AG04449 (cell line): ENCODE data around the gene SORD.
A peak's percentile ranks its signal among the peaks of the same experiment; 100 is the strongest.
"Not testable (repeated sequence)": the region's sequence is repeated elsewhere in the genome, so short reads cannot be mapped to it uniquely, and the experiment has no call there.

Source experiments
- CTCF ChIA-PET: fragments of 350-600 bp; formaldehyde crosslinking; extraction: SDS; loops from one replicate; lab custom pipeline; 2021; ENCODE audit warnings: antibody characterized with exemption; lab: Yijun Ruan, JAX
- POLR2A ChIA-PET: fragments of 400-600, 350-600 bp; formaldehyde crosslinking; extraction: SDS; loops from one replicate; lab custom pipeline; 2020; ENCODE audit warnings: antibody characterized with exemption, inconsistent platforms; lab: Yijun Ruan, JAX
- DNase-seq: peaks from one replicate; pipeline ENCODE4 v3.0.0-alpha.2; 2010; ENCODE audit warnings: low read depth, low spot score
- H3K4me3 ChIP-seq: 2 replicates; pipeline ENCODE4 v1.5.1; 2011; ENCODE audit warnings: low read depth, mild to moderate bottlenecking, control low read depth, low read length
- TF ChIP-seq, protein P1 (sequence below): IDR thresholded peaks from one replicate; pipeline ENCODE4 v1.5.1; 2011; ENCODE audit warnings: mild to moderate bottlenecking, moderate library complexity, low read length, control low read depth, inconsistent platforms; ENCODE audit not compliant: insufficient read depth; ENCODE audit errors: missing control alignments

Gene SORD

DNA sequence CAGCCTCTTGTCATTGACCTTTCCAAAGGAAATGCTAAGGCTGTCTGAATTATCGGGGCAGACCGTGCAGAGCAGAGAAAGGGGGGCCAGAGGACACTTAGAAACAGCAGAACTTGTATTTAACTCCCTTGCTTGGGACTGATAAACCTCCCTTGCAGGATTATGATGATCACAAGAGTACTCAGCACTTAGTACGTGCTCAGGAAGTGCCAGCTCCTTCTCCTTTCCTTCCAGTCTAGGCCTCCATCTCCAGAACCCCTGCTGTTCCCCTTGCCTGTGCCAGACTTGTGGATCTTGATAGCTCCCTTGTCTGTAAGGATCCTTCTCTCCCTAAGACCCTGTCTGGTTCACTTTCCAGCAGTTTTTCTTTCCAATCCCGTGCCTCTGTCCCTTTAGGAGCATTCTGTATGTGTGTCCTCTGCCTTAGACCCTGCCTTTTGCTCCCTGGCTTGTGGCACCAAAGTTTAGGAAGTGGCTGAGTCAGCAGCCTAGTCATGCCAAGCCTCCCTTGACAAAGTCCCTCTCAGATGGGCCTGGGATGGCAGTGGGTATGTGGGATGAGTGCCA lies 747 bp downstream of the SORD start:
- TF ChIP-seq, protein P1, sequence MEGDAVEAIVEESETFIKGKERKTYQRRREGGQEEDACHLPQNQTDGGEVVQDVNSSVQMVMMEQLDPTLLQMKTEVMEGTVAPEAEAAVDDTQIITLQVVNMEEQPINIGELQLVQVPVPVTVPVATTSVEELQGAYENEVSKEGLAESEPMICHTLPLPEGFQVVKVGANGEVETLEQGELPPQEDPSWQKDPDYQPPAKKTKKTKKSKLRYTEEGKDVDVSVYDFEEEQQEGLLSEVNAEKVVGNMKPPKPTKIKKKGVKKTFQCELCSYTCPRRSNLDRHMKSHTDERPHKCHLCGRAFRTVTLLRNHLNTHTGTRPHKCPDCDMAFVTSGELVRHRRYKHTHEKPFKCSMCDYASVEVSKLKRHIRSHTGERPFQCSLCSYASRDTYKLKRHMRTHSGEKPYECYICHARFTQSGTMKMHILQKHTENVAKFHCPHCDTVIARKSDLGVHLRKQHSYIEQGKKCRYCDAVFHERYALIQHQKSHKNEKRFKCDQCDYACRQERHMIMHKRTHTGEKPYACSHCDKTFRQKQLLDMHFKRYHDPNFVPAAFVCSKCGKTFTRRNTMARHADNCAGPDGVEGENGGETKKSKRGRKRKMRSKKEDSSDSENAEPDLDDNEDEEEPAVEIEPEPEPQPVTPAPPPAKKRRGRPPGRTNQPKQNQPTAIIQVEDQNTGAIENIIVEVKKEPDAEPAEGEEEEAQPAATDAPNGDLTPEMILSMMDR: no peak
- no peak for DNase-seq
- peak overlapping the region; percentile 85 for H3K4me3 ChIP-seq
- ChIA-PET CTCF (interaction anchor here (0.9 to 2.4 kb wide), 5 partner anchors 10 to 102 kb away, joined by 3 to 21 read pairs (median 5); no protein-coding TSS in a partner anchor), POLR2A (interaction anchor here (0.6 kb wide), 1 partner anchor 752 kb away, joined by 3 read pairs; no protein-coding TSS in a partner anchor)

DNA sequence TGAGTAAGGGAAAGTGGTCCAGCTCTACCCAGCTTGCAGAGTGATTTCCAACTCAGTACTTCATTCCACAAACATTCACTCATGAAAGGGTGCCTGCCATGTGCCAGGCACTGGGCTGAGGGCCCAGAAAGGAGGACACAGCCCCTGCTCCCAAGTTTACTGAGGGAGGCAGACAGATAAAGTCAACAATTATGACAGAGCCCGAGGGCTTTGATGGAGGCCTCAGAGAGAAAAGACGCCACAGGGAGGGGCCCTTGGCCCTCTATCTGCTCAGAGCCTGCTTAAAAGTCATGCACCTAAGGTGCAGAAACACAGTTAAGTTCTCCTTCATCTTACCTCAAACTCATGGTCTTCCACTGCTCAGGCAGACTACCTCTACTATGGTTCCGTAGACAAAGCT lies 1.7 kb downstream of the SORD start:
- H3K4me3 ChIP-seq, POLR2A ChIA-PET: not testable (repeated sequence)
- CTCF ChIA-PET: interaction anchor here (2.4 kb wide), 1 partner anchor 12 kb away, joined by 21 read pairs; no protein-coding TSS in a partner anchor

DNA sequence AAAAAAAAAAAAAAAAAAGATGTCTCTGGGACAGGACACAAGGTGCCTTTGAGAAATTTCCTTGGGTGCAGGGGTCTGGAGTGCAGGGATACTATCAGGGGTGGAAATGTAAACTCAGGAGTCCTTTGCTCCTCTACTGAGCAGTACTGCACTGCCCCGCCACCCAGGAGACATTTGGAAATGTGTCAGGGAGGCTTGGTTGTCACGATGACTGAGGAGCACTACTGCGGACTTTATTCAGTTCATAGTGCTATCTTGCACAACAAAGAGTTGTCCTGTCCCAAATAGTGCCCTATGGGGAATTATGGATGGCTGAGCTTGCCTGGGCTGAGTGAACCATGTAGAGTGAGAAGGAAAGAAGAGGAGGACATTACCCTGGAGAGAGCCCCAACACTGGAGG lies 2.6 kb downstream of the SORD start:
- H3K4me3 ChIP-seq, POLR2A ChIA-PET, CTCF ChIA-PET, DNase-seq: not testable (repeated sequence)

More for the DNA sequence above, 1.7 kb downstream of the SORD start:
- not testable (repeated sequence) for DNase-seq

DNA sequence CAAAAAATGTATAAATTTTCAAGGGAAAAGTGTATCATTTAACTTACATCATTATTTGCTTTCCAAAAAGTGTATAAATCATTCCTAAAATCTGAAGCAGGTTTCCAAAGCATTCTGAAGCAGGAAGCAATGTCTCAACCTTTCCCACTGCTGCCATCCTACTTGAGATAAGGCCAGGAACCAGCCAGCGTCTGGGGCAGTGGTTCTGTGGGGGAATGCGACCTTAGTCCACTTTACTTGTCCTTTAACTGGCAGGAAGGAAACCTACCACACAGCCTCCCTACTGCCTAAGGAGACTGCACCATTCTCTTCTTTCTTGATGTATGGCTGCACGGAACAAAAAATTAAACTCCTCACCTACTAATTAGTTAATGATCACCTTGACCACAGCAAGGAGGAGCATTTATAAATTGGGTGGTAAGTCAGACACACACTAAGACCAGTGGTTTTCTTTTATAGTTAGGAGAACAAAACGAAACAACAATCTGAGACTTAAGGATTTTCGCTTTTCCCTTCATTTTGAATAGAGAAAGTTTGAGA lies 3.7 kb downstream of the SORD start:
- no peak for DNase-seq
- TF ChIP-seq, protein P1: no peak
- POLR2A ChIA-PET: no interaction called here
- CTCF ChIA-PET: interaction anchor here (1.2 kb wide), 1 partner anchor 11 kb away, joined by 13 read pairs; no protein-coding TSS in a partner anchor
- H3K4me3 ChIP-seq: no peak overlapping the region

DNA sequence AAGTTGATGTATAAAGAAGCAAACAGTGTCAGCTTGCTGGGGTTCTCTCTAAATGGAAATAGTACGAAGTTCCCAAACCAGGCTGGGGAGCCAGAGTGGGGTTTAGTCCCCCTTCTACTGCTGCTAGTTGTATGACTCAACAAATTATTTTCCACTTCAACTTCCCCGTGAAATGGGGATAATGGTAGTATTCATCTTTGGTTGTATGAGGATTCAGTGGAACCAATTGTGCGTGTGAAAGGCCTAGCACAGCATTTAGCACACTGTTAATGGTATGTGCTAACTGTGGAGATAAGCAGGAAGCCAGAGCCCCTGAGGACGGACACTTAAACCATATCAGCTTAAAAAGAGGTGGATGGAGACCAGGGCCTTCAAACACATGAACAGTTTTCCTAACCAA lies 4.2 kb downstream of the SORD start:
- POLR2A ChIA-PET: no interaction called here
- CTCF ChIA-PET: interaction anchor here (1.2 kb wide), 1 partner anchor 10 kb away, joined by 13 read pairs; no protein-coding TSS in a partner anchor
- DNase-seq: no peak
- H3K4me3 ChIP-seq: no peak overlapping the region
- TF ChIP-seq, protein P1: no peak

DNA sequence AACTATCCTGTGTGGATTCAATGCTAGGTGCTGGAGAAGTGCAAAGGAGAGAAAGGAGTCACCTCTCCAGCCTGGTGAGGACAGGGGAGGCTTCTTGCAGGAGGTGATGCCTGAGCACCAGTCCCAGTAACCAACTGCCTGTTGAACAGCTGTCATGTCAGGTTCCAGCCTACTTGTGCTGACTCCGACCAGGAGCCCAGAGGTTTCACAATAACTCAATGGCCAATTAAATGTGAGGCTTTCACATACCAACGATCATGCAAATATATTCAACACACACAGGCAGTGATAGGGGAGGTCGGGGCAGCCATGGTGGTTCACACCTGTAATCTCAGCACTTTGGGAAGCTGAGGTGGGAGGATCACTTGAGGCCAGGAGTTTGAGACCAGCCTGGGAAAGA lies 7.7 kb downstream of the SORD start:
- H3K4me3 ChIP-seq: no peak overlapping the region
- ChIA-PET CTCF (interaction anchor here (1.5 to 2.0 kb wide), 3 partner anchors 59 to 178 kb away, joined by 3 to 10 read pairs (median 5); no protein-coding TSS in a partner anchor), POLR2A (no interaction called here)
- no peak for DNase-seq
- TF ChIP-seq, protein P1: no peak

DNA sequence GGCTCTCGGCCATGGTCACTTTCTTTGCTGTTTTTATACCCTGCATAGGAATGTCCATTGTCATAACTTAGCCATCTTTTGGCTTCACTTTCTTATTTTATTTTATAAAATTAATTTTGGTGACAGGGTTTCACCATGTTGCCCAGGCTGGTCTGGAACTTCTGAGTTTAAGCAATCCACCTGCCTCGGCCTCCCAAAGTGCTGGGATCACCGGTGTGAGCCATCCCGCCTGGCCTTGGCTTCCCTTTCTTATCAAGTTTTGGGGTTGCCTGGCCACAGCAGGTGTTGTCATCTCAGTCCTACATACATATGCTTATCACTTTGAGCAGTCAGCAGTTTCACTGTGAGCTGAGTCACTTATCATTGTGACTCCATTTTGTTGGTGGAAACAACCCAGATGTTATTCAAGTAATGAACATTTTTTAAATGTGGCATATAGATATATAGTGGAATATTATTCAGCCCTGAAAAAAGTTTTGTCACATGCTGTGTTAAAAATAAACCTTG lies 8.6 kb downstream of the SORD start:
- DNase-seq, POLR2A ChIA-PET, H3K4me3 ChIP-seq, CTCF ChIA-PET: not testable (repeated sequence)

DNA sequence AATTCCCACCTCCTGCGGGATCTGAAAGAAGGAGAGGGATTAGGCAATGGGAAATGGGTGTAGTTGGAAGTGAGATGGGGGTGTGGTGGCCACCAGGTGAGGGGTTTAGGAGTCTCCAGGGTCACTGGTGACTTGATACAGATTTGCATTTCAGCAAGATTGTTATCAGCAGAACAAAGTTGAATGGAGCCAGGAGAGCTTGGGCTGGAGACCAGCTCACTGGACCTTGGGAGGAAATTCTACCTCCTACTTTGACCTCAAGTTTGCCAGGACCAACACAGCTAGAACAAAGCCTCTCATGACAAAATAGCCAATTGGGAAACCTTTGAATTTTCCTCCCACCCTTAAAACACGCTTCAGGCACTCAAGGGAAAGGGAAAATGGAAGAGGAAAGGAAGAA lies 9.5 kb downstream of the SORD start:
- CTCF ChIA-PET, POLR2A ChIA-PET, DNase-seq, H3K4me3 ChIP-seq: not testable (repeated sequence)

DNA sequence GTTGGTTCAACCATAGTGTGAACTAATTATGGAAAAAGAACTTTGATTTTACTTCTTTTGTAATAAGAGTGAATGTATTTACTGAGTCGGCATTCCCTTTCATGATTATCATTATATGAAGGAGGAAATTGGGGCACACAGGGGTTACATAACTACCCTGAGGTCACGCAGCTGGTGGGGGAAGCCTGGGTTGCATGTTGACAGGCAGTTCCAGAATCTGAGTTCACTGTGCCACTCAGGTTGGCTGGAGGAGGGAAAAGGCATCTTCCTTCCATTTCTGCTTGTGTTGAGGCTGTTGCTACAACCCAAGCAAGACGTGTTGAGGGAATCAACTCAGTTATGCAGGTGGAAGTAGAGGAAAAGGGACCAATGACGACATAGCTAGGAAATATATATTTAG lies 11.1 kb downstream of the SORD start:
- DNase-seq, CTCF ChIA-PET, H3K4me3 ChIP-seq, POLR2A ChIA-PET: not testable (repeated sequence)

DNA sequence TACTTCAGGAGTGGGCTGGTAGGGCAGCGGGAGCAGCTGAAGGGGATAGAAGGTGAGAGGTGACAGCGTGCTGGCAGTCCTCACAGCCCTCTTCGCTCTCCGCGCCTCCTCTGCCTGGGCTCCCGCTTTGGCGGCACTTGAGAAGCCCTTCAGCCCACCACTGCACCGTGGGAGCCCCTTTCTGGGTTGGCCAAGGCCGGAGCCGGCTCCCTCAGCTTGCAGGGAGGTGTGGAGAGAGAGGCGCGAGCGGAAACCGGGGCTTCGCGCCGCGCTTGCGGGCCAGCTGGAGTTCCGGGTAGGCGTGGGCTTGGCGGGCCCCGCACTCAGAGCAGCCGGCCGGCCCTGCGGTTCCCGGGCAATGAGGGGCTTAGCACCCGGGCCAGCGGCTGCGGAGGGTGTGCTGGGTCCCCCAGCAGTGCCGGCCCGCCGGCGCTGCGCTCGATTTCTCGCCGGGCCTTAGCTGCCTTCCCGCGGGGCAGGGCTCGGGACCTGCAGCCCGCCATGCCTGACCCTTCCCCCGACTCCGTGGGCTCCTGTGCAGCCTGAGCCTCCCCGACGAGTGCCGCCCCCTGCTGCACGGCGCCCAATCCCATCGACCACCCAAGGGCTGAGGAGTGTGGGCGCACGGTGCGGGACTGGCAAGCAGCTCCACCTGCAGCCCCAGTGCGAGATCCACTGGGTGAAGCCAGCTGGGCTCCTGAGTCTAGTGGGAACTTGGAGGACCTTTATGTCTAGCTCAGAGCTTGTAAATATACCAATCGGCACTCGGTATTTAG lies 11.8 kb downstream of the SORD start:
- DNase-seq, H3K4me3 ChIP-seq, POLR2A ChIA-PET: not testable (repeated sequence)
- CTCF ChIA-PET: interaction anchor here (0.8 to 4.2 kb wide), 4 partner anchors 11 to 182 kb away, joined by 3 to 24 read pairs (median 12); partner anchors contain the start of gene SORD
